Hematopoietic multipotent progenitor cell treated with erythropoietin and hydrocortisone succinate and interleukin-3 and kit ligand, for 4 days (in vitro differentiated cells): ENCODE results near the gene ITPK1.

Source experiments
- DNase-seq: peaks from one replicate; pipeline ENCODE4 v3.0.0-alpha.2; 2015

The ITPK1 gene

DNA sequence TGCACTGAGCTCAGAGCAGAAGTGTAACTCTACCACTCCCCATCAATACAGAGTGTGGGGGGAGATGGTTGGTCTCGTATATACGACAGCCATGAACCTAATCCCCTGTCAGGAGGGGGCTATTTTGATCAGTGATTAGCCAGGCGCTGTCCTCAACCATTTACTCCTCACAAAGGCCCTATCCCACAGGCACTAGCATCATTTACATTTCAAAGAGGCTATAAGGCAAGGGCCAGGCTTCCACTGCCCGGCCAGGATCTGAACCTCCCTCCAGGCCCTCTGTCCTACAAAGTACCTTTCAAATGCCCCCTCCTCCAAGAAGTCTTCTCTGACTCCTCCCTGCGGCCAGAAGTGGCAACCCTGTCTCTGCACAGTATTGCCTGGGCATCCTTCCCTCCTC lies 74.7 kb downstream of the ITPK1 start:
- no peak for DNase-seq

DNA sequence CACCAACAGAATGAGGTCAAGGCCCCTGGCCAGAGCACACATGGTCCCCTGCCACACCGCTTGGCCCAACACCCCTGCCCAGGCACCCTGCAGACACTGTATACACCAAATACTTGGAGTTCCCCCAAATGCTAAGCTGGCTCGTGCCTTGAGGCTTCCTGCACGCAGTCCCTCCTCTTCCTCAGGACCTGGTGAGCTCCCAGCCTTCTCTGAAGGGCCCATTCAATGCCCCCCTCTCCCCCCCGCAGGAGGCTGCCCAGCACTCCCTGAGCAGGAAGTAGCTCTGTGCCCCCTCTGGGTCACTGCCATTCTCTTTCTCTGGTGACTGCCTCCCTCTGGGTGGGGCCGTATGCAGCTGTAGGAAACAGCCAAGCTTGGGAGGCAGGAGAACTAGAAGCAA lies 75.3 kb downstream of the ITPK1 start:
- peak; percentile 48 for DNase-seq

DNA sequence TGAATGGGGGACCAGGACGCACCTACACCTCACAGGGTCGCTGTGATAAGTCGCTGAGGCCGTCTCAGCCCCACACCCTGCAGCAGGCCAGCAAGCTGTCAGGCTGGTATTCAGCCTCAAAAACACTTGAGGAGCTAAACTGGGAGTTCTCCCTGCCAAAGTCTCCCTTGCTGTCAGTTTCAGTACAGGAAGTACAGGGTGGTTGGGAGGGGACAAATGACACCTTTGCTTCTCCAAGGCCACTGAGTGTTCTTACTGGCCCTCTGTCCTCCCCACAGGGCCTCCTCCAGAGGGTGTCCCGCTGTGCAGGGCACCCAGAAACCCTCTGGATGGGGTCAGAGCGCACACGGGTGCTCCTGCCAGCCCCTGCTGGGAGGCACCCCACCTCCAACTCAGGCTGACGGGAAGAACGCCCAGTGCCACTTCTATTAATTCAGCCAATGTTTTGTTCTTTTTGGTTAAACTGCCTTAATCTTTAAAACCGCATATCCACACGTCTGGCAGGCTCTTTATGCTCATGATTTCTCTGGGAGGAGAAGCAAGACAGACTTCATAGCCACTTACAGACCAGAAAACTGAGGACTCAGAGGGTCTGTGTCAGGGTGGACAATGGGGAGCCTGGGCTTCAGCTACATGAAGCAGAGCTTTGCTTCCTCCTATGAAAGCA lies 75.9 kb downstream of the ITPK1 start:
- DNase-seq = peak; percentile 67

DNA sequence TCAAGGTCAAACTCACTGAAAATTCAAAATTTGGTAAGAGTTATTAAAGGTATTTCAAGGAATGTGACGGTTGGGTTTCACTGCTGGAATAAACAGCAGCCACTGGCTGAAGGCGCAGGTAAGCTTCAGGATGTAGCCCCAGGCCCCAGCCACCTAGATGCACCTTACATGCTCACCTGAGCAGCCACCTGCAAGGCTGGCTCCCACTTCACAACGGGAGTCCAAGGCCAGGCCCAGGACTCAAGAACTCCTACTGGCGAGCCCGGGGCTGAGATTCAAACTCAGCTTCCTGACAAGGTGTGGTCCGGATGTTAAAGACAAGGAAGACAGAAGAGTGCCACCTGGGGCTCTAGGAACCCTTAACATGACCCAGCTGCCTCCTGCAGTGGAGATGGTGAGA lies 78.4 kb downstream of the ITPK1 start:
- DNase-seq = no peak

- DNase-seq = no peak
These were observed 78.9 kb downstream of the ITPK1 start for GRCh38 chr14:93036652-93037345.

DNA sequence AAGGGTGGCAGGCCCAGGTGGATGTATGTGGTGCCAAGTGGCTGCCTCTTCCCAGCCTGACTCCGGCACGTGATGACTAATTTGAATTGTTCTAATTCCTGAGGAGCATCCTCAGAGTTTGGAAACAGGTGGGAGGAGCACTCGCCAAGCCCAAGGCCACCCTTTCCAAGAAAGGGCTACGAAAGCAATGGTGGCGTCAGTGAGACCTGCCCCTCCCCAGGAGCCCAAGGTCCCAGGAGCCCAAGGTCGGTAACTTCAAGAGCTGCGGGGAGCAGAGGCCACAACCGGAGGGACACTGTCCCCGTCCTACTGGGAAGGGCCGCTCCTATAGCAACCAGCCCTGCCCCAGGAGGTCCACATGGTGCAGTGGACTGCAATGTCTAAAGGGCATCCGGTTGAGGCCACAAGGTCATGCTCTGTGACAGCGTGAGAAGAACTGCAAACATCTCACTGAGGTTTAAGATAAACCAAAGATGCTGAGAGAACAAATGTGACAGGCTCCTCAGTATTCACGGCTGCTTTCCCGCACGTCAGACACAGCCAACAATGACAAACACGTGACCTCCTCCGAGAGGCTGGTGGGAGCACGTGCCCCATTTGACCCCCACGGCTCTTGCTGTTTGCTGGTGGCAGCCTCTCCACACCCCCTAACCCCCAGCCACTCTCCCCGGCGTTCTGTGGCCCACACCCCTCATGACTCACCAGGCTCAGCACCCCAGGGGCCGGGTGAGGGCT lies 79.6 kb downstream of the ITPK1 start:
- DNase-seq = no peak

DNA sequence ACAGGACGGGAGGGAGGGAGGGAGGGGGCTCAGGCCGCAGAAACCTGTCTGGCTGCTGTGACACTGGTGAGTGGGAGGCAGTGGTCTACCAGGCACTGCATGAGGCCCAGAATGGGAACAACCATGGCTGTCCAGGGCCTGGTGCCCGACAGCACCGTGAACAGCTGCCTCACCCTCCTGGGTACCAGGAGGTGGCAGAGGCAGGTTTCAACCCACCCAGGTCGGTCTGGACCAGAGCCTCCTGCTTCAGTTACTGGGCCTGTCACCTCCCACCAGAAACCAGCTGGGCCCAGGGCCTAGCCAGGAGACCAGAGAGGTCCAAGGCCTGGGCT lies 80.2 kb downstream of the ITPK1 start:
- DNase-seq = no peak

DNA sequence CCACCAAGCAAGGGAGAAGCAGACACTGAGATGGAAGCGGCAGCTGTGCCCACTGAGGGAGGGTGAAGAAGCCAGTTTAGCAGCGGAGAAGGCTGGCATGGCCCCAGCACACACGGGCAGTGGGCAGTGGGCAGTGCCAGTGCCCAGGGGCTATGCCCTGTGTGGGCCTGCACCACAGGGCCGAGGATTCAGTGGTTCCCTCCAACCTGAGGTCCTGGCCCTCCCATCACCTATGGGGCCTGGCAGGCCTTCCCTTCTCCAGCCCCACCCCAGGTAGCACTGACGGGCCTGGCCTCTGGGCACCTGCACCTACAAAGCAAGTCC lies 81.1 kb downstream of the ITPK1 start:
- DNase-seq = no peak

DNA sequence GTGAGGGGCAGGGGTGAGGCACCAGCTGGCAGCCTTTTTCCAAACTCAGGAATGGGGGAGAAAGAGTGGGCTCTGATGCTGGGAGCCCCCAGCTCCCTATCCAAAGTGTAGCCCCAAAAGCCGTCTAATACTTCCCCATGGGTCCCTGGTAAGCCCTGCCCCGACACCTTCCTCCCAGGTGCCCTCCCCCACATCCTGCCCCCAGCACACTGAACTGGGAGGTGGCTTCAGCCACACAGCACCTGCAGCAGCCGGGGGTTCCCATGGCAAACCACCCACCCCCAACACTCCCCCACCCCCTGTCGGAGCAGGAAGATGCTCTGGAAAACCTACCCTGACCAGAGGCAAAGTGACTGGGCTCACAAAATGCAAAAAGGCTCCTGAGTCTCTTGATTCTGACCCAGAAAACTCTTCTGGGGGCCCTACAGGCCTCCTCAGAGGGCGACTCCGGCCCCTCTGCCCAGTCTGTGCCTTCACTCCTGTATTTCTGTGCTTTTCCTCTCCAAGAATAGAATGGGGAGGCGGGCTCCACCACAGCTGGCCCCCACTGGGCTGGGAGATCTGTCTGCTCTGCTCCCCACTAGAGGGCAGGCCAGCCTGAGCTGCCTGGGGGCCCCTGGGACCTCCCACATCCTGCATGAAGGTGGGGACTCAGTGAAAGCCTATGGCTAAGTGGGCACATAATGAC lies 81.6 kb downstream of the ITPK1 start:
- DNase-seq = peak; percentile 61

DNA sequence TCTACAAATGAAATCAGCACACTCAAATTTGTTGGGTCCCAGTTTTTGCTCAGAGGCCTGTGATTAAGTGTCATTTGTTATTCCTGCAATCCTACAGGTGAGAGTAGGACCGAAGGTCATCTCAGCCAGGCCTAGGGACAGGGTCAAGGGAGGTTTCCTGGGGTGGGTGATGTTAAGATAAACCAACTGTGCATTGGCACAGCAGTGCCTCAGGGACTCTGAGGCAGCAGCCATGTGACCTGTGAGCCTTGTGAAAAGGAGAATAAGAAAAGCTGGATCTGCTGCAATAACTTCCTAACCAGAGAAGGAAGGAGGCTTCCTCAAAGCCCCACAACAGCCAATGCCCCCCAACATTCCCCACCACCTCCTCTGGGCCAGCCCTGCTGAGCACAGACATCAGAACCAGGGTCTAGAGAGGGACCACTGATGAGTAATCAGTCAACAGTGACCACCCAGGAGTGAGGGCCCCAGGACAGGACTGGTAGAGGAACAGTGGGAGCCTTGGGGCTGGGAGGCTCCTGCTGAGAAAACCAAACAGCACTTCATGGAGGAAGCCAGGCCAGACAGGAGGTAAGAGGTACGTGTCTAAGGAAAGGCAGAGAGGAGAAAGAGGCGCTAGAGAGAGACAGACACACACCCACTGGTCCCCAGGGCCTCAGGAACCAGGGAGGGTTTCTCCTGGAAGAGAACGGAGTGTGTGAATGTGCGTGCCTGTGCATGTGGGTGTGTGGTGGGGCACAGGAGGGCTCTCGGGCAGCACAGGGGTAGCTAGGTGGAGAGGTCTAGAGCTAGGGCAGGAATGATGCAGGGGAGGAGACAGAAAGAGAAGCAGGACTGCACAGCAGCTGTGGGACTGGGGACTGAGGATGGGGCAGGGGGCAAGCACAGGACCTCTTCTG lies 82.4 kb downstream of the ITPK1 start:
- no peak for DNase-seq

- DNase-seq = no peak
These were observed 83.2 kb downstream of the ITPK1 start for GRCh38 chr14:93032421-93032936.

DNA sequence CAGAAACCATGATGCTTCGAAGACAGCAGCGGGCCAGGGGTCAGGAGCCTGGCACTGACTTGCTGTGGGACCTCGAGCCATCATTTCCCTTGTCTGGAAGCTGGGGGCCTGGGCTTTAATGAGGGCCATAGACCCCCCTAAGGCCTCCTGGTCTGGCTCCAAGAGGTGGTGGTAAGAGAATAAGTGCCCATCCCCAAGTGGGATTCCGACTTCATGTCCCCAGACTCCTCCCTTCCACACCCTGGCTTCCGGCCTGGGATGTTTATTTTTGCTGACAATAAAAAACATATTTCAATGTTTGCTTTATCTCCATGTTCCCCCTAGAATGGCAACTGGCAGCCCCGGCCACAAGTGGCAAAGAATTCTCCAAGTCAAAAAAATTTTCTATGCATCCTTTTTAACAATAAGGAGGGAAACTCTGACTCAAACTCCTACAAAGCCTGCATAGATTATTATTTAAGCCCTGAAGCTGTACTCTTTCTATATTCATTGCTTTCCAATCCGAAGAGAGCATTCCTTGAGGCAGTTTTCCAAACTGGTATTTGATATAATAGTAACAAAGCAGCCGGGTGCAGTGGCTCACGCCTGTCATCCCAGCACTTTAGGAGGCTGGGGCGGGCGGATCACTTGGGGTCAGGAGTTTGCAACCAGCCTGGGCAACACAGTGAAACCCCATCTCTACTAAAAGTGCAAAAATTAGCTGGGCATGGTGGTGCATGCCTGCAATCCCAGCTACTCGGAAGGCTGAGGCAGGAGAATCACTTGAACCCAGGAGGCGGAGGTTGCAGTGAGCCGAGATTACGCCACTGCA lies 84.0 kb downstream of the ITPK1 start:
- no peak for DNase-seq

- no peak for DNase-seq
These were observed 85.0 kb downstream of the ITPK1 start for GRCh38 chr14:93030761-93031160.

- no peak for DNase-seq
These were observed 85.7 kb downstream of the ITPK1 start for GRCh38 chr14:93029911-93030508.

GRCh38 chr14:93029417-93029816 lies 86.3 kb downstream of the ITPK1 start:
- DNase-seq = no peak

- no peak for DNase-seq
These were observed 87.0 kb downstream of the ITPK1 start for GRCh38 chr14:93028724-93029076.

DNA sequence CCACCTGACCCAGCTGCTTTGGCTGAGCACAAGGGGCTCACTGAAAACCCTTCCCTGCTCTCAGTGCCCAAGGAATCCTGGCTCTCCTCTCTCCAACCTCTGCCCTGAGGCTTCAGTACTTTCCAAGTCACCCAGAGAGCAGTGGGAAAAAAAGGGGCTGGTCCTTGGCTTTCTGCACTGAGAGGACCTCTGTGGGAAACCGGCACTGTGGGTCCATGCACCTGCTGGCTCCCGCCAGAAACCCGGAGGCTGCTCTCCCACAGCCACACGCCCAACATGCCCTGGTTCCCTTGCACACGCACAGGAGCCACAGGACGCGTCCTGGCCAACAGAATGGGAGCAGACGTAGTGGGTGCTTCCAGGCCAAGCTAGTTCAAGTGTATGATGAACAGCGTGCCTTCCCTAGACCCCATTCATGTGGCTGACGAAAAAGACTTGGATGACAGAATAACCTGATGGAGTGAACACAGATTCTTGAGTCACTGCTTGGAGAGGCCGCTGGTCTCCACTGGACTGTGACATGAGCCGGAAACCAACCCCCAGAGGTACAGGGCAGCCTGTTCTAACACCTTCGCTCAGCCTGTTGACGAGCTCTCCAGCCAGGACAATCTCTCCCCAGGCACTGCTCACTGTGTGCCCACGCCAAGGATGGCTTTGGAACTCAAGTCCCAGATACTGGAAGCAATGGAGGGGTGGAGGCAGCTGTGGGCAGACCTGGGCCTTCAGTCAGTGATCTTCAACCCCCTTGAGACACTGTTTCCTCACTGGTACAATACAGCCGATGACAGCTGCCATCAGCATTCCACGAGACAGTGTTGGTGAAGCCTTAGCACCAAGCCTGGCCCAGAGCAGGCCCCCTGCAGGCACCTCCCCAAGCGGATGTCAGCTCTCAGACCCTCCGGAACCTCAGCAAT lies 87.7 kb downstream of the ITPK1 start:
- DNase-seq = no peak

- DNase-seq = no peak
These were observed 89.4 kb downstream of the ITPK1 start for GRCh38 chr14:93026339-93026738.

DNA sequence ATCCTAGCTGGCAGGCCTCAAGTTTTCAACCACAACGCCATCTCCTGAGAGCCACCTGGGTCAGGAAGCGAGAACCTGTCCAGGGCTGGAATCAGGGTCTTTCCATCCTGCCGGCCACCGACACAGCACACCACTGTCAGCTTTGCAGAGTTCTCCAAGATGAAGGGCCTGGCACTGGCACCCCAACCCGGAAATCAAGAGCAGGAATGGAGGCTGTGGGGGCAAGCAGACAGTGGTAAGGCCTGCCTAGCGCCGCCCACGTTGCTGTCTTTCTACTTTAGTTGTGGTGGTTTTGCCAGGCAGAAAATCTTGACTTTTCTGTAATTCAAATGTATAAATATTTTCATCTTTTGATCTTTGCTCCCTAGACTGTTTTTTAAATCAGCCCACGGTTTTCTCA lies 90.7 kb downstream of the ITPK1 start:
- no peak for DNase-seq

GRCh38 chr14:93024493-93024892 lies 91.2 kb downstream of the ITPK1 start:
- no peak for DNase-seq
